ENCODE measurements around the gene CNOT3. TPM values are rescaled to one million over a fixed set of nuclear protein-coding genes. Genes with fewer than 3 reads are reported as not detected.
A peak's percentile ranks its signal among the peaks of the same experiment; 100 is the strongest.

Gene CNOT3
- total and polyA plus RNA-seq, 9 of the 15 experiments (the other 6 are each of a cell fraction or from before 2014, with no cell fraction given) = 0.27 to 60.4 (median 9.9) TPM

GRCh38 chr19:54115109-54116063 is 22.2 kb upstream of the CNOT3 start, which contains the start of the genes PRPF31 and TFPT (continued):
- TF ChIP-seq KDM5B (IDR thresholded peaks at IDR 0.05; ENCODE audit: insufficient replicate concordance, low read depth, low read length) = no peak
- TF ChIP-seq ATF7 (IDR thresholded peaks at IDR 0.05) = peak; percentile 90
- TF ChIP-seq, protein P1, sequence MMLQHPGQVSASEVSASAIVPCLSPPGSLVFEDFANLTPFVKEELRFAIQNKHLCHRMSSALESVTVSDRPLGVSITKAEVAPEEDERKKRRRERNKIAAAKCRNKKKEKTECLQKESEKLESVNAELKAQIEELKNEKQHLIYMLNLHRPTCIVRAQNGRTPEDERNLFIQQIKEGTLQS (IDR thresholded peaks at IDR 0.05) = peak; percentile 27; the same call in 1 of the 2 replicates
- TF ChIP-seq, protein P1 (CRISPR knock-in tag; conservative IDR thresholded peaks at IDR 0.05) = peak; percentile 84; the same call in 1 of the 2 replicates
- peak; percentile 93; the same call in 1 of the 2 replicates for TF ChIP-seq PREB (CRISPR knock-in tag; IDR thresholded peaks at IDR 0.05)
- TF ChIP-seq GTF3C2 (IDR thresholded peaks at IDR 0.05; ENCODE audit: borderline replicate concordance, extremely low read depth, insufficient read length) = no peak
- TF ChIP-seq TEAD2 (tag; IDR thresholded peaks at IDR 0.05) = no peak
- TF ChIP-seq, protein P2, sequence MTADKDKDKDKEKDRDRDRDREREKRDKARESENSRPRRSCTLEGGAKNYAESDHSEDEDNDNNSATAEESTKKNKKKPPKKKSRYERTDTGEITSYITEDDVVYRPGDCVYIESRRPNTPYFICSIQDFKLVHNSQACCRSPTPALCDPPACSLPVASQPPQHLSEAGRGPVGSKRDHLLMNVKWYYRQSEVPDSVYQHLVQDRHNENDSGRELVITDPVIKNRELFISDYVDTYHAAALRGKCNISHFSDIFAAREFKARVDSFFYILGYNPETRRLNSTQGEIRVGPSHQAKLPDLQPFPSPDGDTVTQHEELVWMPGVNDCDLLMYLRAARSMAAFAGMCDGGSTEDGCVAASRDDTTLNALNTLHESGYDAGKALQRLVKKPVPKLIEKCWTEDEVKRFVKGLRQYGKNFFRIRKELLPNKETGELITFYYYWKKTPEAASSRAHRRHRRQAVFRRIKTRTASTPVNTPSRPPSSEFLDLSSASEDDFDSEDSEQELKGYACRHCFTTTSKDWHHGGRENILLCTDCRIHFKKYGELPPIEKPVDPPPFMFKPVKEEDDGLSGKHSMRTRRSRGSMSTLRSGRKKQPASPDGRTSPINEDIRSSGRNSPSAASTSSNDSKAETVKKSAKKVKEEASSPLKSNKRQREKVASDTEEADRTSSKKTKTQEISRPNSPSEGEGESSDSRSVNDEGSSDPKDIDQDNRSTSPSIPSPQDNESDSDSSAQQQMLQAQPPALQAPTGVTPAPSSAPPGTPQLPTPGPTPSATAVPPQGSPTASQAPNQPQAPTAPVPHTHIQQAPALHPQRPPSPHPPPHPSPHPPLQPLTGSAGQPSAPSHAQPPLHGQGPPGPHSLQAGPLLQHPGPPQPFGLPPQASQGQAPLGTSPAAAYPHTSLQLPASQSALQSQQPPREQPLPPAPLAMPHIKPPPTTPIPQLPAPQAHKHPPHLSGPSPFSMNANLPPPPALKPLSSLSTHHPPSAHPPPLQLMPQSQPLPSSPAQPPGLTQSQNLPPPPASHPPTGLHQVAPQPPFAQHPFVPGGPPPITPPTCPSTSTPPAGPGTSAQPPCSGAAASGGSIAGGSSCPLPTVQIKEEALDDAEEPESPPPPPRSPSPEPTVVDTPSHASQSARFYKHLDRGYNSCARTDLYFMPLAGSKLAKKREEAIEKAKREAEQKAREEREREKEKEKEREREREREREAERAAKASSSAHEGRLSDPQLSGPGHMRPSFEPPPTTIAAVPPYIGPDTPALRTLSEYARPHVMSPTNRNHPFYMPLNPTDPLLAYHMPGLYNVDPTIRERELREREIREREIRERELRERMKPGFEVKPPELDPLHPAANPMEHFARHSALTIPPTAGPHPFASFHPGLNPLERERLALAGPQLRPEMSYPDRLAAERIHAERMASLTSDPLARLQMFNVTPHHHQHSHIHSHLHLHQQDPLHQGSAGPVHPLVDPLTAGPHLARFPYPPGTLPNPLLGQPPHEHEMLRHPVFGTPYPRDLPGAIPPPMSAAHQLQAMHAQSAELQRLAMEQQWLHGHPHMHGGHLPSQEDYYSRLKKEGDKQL (CRISPR knock-in tag; IDR thresholded peaks at IDR 0.05; ENCODE audit: borderline replicate concordance) = 0 out of 2 replicates have a peak, but pooled peaks have one; percentile 29

All from K562 (cell line).